Fibroblast of upper back skin (primary cell): ENCODE measurements around the gene CETN1.
A peak's percentile ranks its signal among the peaks of the same experiment; 100 is the strongest.

Experiments used
- DNase-seq: peaks from one replicate; pipeline ENCODE4 v3.0.0-alpha.2; 2013

CETN1 gene

GRCh38 chr18:577643-578375, 2.4 kb upstream of the CETN1 start:
- no peak for DNase-seq

DNA sequence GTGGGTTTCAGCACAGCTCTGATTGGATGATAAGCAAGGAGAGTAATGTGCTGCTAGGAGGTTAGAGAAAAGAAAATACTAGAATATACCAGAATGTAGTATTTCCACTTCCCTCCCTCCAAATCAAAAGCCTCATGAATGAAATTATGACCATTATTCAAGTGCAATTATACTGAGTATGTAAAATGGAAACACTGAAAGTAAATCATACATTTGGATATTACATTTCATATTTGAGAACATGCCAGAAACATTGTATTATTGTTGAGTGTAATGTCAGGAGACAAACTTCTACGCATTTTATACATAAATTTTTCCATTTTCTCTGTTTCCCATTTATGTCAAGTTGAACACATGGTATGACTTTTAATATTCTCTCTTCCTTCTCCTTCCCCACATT, 942 bp upstream of the CETN1 start:
- no peak for DNase-seq

DNA sequence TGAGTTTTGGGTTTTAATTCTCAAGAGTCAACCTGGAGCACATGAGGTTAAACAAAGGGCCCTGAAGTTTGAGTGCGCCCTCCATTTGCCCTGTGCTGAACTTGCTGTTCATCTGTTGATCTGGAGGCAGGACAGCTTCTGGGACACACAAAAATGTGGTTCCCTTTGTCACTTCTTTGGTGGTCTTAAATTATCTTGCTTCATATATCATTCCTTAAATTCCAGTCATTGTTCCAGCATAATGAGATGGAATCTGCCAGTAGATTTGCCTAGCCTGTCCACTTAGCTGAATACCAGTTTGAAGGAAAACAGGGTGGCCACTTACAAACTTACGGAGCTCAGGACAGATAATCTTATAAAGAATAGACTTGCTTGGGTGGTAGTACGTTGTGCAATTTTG, 916 bp downstream of the CETN1 start:
- DNase-seq = peak; percentile 40

DNA sequence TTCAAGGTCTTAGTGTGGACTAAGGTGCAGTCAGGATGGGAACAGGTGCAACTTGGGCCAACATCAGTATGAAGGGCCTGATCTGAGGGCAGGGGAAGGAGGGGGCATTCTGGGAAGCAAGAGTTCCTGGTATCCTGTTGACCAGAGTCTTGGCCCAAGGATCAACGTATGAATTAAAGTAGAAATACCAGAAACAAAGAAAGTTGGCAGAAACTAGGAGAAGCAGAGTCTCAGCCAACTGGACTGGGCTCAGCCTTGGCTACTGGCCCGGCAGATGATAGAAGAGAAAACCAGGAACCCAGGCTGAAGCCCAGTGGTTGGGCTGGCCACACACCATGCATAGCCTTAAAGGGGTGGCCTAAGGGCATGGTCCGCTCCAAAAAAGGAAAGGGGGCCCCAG, 2.3 kb downstream of the CETN1 start:
- DNase-seq = no peak

GRCh38 chr18:595068-595467, 14.9 kb downstream of the CETN1 start:
- no peak for DNase-seq

DNA sequence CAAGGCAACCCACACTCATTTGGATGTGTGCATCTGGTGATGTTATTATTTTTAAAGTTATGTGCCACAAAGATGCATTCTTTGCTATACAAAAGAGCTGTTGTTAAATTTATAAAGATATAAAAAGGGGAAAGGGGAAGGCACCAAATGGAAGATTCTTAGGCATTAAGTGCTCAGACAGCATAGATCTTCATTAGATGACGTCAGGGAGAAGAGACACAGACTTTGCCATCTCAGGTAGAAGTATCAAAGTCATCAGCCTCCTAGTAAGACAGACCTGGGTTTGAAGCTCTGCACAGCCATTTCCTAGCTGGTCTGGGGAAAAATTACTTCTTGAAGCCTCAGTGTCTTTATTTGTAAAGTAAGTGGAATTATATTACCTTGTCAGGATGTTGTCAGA, 15.4 kb downstream of the CETN1 start:
- DNase-seq = no peak

- DNase-seq = no peak
Observed at GRCh38 chr18:596288-596881, 16.2 kb downstream of the CETN1 start.

GRCh38 chr18:598124-598589, 18.0 kb downstream of the CETN1 start:
- DNase-seq = peak; percentile 70

- DNase-seq = peak; percentile 53
Observed at GRCh38 chr18:600107-600506, 19.9 kb downstream of the CETN1 start.

- DNase-seq = no peak
Observed at GRCh38 chr18:604771-605170, 24.6 kb downstream of the CETN1 start.

DNA sequence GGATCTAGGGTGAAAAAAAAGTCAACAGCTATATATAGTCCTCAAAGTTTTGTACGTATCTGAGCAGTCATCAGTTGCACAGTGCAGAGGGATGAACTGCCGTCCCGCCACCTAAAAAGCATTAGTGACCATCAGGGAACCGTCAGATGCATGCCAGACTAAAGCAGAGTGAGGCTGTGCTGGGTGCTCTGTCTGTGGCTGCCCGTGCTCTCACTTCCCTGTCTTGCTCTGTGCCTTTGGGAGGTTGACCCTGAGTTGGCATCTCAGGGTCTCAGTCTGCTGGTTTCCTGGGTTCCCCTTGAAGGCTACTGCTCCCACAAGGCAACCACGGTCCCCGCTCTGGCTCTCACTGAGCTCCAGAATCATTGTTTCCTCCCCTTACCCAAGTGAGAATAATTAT, 27.8 kb downstream of the CETN1 start:
- no peak for DNase-seq

DNA sequence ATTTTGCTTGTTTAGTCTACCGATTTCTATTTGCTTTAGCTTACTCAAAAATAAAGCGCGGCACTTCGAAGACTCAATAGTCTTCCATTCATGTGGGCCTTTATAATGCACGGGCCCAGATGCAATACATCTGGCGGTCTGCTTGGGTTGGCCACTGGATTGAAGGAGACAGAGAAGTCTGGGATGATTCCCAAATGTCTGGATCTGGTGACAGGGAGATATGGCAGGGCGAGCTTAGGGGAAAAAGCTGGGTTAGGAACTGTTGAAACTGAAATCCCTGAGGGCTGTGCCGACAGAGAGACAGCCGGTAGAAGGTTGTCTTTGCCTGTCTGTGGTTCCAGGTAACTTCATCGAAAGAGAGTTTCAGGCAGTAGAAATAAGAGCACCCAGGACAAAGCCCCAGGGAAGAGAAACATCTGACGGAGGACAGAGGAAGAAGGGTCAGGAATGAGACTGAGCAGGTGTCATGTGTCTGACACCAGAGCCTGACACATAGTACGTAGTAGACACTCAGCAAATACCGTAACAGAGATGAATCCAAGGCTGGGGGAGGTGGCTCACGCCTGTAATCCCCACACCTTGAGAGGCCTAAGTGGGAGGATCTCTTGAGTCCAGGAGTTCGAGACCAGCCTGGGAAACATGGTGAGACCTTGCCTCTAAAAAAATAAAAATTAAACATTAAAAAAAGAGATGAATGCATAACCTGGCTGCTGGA, 30.2 kb downstream of the CETN1 start:
- no peak for DNase-seq

- DNase-seq = no peak
Observed at GRCh38 chr18:612156-612555, 32.0 kb downstream of the CETN1 start.

DNA sequence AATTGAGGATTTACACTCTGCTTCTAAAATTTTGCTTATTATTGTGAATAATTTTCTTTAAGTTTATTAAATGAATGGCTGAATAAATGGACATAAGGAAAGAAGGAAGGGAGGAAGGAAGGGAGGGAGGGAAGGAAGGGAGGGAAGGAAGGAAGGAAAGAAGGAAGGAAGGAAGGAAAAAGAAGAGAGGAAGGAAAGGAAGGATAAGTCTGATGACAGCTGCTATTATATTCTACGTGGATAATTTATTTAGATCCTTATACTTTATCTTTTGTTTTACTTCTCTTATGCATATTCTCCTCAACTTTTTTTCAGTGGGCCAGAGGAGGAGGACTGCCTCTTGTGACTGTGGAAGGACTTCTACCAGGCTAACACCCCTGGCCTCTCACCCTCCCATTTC, 34.0 kb downstream of the CETN1 start:
- no peak for DNase-seq

- DNase-seq = no peak
Observed at GRCh38 chr18:615092-615521, 34.9 kb downstream of the CETN1 start.

DNA sequence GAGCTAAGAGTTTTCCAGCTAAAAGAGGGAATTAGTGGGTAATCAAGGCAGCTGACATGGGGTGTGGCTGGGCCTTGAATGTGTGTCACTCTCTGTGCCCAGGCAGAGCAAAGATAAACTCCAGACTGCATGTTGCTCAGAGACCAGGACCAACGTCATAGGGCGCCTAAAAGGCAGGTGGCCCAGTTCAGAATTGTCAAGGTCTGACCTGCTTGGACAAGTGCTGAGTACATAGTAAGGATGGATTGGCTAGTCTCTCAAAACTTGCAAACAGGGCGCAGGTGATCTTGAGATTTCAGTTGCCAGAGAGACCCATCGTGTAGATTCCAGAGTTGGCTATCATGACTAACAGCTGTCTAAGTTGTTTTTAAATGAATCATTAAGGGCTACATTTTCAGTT, 35.6 kb downstream of the CETN1 start:
- no peak for DNase-seq

- DNase-seq = peak; percentile 58
Observed at GRCh38 chr18:616380-616995, 36.3 kb downstream of the CETN1 start.

- no peak for DNase-seq
Observed at GRCh38 chr18:617970-618504, 37.9 kb downstream of the CETN1 start.

DNA sequence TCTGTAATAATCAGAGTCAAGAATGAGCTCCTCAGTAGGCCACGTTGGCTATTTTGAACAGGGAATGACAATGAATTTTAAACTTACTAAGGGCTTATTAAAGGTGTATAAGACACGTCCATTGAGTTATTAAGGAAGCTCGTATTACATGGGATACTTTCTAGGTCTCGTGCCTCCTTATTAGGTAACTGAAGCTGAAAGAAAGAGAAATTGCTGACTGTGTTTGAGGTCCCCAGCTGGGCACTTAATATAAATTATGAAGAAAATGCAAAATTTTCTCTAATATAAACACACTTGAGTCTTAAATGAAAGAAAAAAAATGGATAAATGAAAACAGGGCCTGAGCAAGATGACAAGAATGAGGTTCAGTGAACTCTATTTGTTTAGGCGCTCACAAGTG, 38.4 kb downstream of the CETN1 start:
- DNase-seq = no peak

DNA sequence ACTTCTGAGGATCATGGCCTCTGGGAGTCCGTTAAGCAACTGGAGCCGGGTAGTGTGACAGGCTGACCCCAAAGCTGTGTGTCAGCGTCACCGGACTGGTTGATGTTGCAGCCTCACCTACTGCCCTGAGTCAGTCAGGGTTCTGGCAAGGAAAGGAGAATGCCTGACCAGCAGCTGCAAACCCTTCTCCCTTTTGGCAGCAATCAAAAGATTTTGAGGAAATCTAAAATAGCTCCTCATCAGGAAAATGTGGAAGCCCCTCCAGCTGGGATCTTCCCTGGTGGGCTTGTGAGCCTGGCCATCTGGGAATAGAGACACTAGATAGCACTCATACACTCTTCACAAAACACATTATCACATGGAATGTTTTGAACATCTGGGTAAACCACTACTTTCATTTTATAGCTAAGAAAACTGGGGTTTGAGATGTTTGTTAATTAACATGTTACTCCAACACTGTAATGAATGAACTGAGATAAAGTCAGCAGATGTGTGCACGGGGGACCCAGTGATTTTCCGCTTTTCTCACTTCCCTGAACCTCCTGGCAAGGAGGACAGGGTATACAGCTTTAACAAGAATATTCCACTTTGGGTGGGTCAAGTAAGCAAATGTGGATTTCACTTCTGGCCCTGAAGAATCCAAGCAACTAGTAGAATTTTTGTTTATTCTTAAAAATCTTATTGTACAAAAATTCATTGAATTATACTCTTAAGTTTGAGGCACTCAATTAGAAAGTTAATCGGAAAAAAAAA, 41.3 kb downstream of the CETN1 start:
- DNase-seq = peak; percentile 29

GRCh38 chr18:622289-622688, 42.1 kb downstream of the CETN1 start:
- no peak for DNase-seq

GRCh38 chr18:623761-624620, 43.8 kb downstream of the CETN1 start:
- DNase-seq = peak; percentile 60
